ENCODE data around the gene MS4A15.
"Not testable (repeated sequence)": the region's sequence is repeated elsewhere in the genome, so short reads cannot be mapped to it uniquely, and the experiment has no call there.

Gene MS4A15

GRCh38 chr11:60750911-60751310 is 5.8 kb upstream of the MS4A15 start:
- H3K4me3 ChIP-seq (ENCODE audit: low read depth, low read length), result no peak overlapping the region
- TF ChIP-seq CTCF (IDR thresholded peaks at IDR 0.05; ENCODE audit: low read depth, low read length, missing control alignments), result no peak
- no peak for DNase-seq (ENCODE audit: low read depth)

- DNase-seq (ENCODE audit: low read depth), result no peak
- no peak for TF ChIP-seq CTCF (IDR thresholded peaks at IDR 0.05; ENCODE audit: low read depth, low read length, missing control alignments)
- no peak overlapping the region for H3K4me3 ChIP-seq (ENCODE audit: low read depth, low read length)
Observed at GRCh38 chr11:60753309-60753708, 3.4 kb upstream of the MS4A15 start.

- no peak overlapping the region for H3K4me3 ChIP-seq (ENCODE audit: low read depth, low read length)
- TF ChIP-seq CTCF (IDR thresholded peaks at IDR 0.05; ENCODE audit: low read depth, low read length, missing control alignments), result no peak
- no peak for DNase-seq (ENCODE audit: low read depth)
Observed at GRCh38 chr11:60754887-60755286, 1.8 kb upstream of the MS4A15 start.

GRCh38 chr11:60757231-60757800 is 649 bp downstream of the MS4A15 start:
- TF ChIP-seq CTCF (IDR thresholded peaks at IDR 0.05; ENCODE audit: low read depth, low read length, missing control alignments), result no peak
- no peak for DNase-seq (ENCODE audit: low read depth)
- H3K4me3 ChIP-seq (ENCODE audit: low read depth, low read length), result no peak overlapping the region

- not testable (repeated sequence) for DNase-seq (ENCODE audit: low read depth); H3K4me3 ChIP-seq (ENCODE audit: low read depth, low read length)
Observed at GRCh38 chr11:60758671-60759070, 2.0 kb downstream of the MS4A15 start.

- not testable (repeated sequence) for H3K4me3 ChIP-seq (ENCODE audit: low read depth, low read length); DNase-seq (ENCODE audit: low read depth)
Observed at GRCh38 chr11:60759438-60760225, 3.0 kb downstream of the MS4A15 start.

- H3K4me3 ChIP-seq (ENCODE audit: low read depth, low read length), result no peak overlapping the region
- no peak for TF ChIP-seq CTCF (IDR thresholded peaks at IDR 0.05; ENCODE audit: low read depth, low read length, missing control alignments)
- no peak for DNase-seq (ENCODE audit: low read depth)
Observed at GRCh38 chr11:60761436-60762190, 4.9 kb downstream of the MS4A15 start.

Data from GM12864 (cell line).